HG02870 (cell line): ENCODE data around the gene CRACDL.

Experiments
- ATAC-seq: cut with Tn5 transposase; IDR thresholded peaks from one replicate; pipeline ENCODE4 v1.9.1; 2021; ENCODE audit warnings: mild to moderate bottlenecking, moderate library complexity; ENCODE audit not compliant: unreplicated experiment

CRACDL gene

GRCh38 chr2:98778741-98779483, 157.1 kb downstream of the CRACDL start:
- ATAC-seq: no peak

GRCh38 chr2:98778151-98778550, 157.9 kb downstream of the CRACDL start:
- ATAC-seq: no peak

GRCh38 chr2:98777710-98778109, 158.3 kb downstream of the CRACDL start:
- no peak for ATAC-seq

- ATAC-seq: no peak
Observed at GRCh38 chr2:98777076-98777475, 158.9 kb downstream of the CRACDL start.

- no peak for ATAC-seq
Observed at GRCh38 chr2:98776136-98776535, 159.9 kb downstream of the CRACDL start.

- ATAC-seq: no peak
Observed at GRCh38 chr2:98775146-98775986, 160.7 kb downstream of the CRACDL start.

- ATAC-seq: no peak
Observed at GRCh38 chr2:98773907-98774306, 162.1 kb downstream of the CRACDL start.

- ATAC-seq: no peak
Observed at GRCh38 chr2:98773169-98773568, 162.9 kb downstream of the CRACDL start.

GRCh38 chr2:98772536-98772935, 163.5 kb downstream of the CRACDL start:
- no peak for ATAC-seq

- no peak for ATAC-seq
Observed at GRCh38 chr2:98771721-98772524, 164.1 kb downstream of the CRACDL start.

GRCh38 chr2:98771264-98771663, 164.8 kb downstream of the CRACDL start:
- no peak for ATAC-seq

- ATAC-seq: no peak
Observed at GRCh38 chr2:98769784-98770183, 166.2 kb downstream of the CRACDL start.

GRCh38 chr2:98769114-98769476, 166.9 kb downstream of the CRACDL start:
- no peak for ATAC-seq

GRCh38 chr2:98768384-98769113, 167.5 kb downstream of the CRACDL start:
- no peak for ATAC-seq

GRCh38 chr2:98764499-98764898, 171.5 kb downstream of the CRACDL start:
- no peak for ATAC-seq

- ATAC-seq: no peak
Observed at GRCh38 chr2:98763209-98763951, 172.6 kb downstream of the CRACDL start.

- no peak for ATAC-seq
Observed at GRCh38 chr2:98761909-98762308, 174.1 kb downstream of the CRACDL start.

GRCh38 chr2:98761267-98761781, 174.7 kb downstream of the CRACDL start:
- no peak for ATAC-seq

- peak; percentile 44 for ATAC-seq
Observed at GRCh38 chr2:98759827-98760625, 176.0 kb downstream of the CRACDL start.
